ENCODE data around the gene CFAP157.
A peak's percentile ranks its signal among the peaks of the same experiment; 100 is the strongest.

The CFAP157 gene

DNA sequence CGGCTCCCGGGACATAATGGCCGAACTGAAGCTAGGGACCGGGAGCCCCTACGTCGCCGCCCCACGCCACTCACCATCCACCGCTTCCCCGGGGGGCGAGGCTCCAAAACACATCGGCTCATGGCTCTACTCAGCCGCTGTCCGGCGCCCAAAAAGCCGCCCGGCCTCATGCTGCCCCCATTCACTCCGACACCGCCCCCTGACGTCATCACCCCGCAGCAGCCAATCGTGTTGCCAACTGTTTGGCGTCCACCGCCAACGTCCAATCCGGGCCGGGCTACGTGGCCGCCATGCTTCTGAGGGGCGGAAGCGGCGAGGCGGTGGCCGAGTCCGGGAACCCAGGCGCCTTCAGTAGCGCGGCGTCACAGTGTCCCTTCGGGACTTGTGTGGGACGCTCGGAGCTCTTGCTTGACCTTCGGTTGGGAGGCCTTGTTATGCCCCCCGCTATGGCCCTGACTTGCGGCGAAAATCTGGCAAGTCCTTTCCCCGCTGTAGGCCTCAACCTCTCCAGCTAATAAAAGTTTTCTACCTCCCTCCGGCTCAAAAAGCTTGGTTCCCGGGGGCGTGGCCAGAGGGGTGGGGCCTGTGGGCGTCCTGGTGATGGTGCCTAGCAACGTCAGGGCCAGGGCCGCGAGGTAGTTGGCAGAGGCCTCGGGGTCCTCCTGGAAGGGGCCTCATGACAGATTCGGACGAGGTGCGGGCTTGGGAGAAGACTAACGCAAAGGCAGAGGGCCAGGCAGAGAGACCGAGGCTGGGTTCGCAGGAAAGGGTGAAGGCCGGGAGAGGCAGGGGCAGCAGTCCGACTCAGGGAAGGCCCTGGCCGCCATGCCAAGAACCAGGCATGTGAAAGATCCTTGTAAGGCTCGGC lies 8.9 kb downstream of the CFAP157 start, which contains the start of the genes PTRH1 and TTC16:
Gene PTRH1, minus strand, starts transcription at position 194 of the 868 bp plus-strand sequence. Its CDS starts 24 bp downstream, at position 170.
Gene TTC16, plus strand, starts transcription at position 610 of the 868 bp plus-strand sequence. Its CDS starts 67 bp downstream, at position 677.
- peak; percentile 96 for DNase-seq (ENCODE audit: low read depth)

GRCh38 chr9:127716412-127716811 lies 9.6 kb downstream of the CFAP157 start:
- DNase-seq (ENCODE audit: low read depth) = no peak

GRCh38 chr9:127717766-127718165 lies 11.0 kb downstream of the CFAP157 start:
- DNase-seq (ENCODE audit: low read depth) = no peak

GRCh38 chr9:127720031-127720864 lies 13.5 kb downstream of the CFAP157 start:
- no peak for DNase-seq (ENCODE audit: low read depth)

DNA sequence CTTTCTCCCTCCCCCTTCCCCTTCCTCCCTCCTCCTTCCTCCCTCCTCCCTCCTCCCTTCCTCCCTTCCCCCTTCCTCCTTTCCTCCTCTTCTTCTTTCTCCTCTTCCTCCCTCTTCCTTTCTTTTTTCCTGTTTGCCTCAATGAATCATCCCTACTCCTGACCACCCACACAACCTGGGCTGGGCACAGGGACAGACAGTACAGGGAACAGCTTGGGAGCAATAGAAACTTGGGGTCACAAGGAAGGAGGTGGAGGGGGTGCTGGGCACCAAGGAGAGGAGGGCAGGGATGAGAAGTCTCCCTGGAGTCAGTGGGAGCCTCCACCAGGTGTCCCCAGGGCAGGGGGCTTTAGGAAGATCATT lies 14.1 kb downstream of the CFAP157 start:
- no peak for DNase-seq (ENCODE audit: low read depth)

- DNase-seq (ENCODE audit: low read depth) = no peak
Measured at GRCh38 chr9:127721391-127721821, 14.6 kb downstream of the CFAP157 start.

GRCh38 chr9:127722055-127722745 lies 15.4 kb downstream of the CFAP157 start:
- no peak for DNase-seq (ENCODE audit: low read depth)

GRCh38 chr9:127723013-127723412 lies 16.2 kb downstream of the CFAP157 start:
- DNase-seq (ENCODE audit: low read depth) = no peak

DNA sequence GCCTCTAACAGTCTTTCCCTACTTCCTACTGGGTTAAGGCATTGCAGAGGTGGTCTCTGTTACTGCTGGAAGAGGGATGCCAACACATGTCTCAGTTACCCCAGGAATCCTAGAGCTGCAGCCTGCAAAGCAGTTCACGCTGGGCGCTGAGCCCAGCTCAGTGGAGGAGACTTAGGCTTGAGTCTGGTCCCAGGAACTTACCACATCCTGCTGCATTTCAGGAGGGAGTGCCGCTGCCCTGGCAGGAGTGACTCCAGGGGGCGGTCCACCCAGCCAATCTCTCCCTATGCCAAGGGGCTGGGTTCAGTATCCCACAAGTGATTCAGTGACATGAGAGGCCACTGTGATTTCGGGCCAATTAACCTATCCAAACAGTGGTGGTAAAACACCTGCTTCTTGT lies 16.7 kb downstream of the CFAP157 start:
- DNase-seq (ENCODE audit: low read depth) = no peak

DNA sequence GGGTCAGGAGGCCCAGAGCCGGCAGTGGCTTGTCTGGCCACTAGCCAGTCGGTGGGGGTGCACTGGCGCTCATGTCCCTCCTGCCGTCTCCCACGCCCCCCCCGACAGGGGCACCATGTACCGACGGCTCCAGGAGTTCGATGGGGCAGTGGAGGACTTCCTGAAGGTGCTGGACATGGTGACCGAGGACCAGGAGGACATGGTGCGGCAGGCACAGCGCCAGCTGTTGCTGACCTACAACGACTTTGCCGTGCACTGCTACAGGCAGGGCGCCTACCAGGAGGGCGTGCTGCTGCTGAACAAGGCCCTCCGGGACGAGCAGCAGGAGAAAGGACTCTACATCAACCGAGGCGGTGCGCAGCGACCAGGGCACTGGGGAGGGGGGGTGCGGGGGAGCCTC lies 17.2 kb downstream of the CFAP157 start:
- no peak for DNase-seq (ENCODE audit: low read depth)

- no peak for DNase-seq (ENCODE audit: low read depth)
Measured at GRCh38 chr9:127726871-127727270, 20.1 kb downstream of the CFAP157 start.

GRCh38 chr9:127728808-127729207 lies 22.0 kb downstream of the CFAP157 start:
- no peak for DNase-seq (ENCODE audit: low read depth)

- DNase-seq (ENCODE audit: low read depth) = no peak
Measured at GRCh38 chr9:127729522-127730256, 22.9 kb downstream of the CFAP157 start.

DNA sequence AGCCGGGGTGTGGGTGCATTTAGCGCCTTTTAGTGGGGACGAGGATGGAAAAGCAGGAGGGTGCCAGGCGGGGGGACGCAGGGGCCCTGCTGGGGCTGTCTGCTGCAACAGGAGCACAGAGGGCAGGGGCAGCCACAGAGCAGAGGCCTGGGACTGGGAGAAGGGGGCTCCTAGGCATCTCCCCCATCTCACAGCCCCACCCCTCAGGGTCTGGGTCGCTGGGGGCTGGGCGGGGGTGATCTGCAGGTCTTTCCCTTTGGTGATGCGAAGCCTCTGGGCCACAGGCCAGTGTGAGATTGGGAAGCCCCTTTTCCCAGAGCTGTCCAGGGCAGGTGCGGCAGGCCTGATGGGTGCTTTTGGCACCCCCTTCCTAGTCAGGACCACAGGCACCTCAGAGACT lies 23.5 kb downstream of the CFAP157 start:
- no peak for DNase-seq (ENCODE audit: low read depth)

DNA sequence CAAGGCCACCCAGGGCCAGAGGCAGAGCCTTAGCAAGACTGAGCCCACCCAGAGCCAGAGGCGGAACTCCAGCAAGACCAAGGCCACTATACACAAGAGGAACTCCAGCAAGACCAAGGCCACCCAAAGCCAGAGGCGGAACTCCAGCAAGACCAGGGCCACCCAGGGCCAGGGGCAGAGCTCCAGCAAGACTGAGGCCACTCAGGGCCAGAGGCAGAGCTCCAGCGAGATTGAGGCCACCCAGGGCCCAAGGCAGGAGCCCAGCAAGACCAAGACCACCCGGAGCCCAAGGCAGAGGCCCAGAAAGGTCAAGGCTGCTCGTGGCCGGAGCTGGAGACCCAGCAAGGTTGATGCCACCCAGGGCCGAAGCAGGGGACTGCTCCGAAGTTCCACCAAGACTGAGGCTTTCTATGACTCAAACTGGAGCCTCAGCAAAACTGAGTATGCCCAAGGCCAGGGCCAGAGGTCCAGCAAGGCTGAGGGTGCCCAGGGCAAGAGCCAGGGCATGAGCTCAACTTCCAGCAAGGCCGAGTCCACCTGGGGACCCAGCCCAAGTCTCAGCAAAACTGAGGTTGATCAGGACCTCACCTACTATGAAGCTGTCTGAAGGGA lies 24.1 kb downstream of the CFAP157 start:
- DNase-seq (ENCODE audit: low read depth) = no peak

DNA sequence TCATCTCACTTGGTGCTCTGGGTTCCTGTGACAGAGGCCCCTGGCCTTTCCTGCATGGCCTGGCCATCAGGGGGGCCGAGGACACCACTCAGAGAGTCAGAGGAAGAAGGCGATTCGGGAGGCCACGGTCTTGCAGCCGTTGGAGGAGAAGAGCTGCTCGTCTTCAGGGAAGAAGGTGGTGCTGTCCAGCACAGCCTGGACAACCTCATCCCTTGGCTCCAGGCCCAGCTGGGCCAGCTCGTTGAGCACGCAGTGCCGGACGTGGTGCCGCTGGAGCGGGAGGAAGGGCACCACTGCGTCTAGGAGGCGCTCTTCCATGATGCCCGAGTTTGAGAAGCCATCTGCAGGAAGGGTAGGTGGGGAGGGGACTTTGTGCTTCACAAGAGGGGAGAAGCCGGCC lies 25.1 kb downstream of the CFAP157 start:
- no peak for DNase-seq (ENCODE audit: low read depth)

DNA sequence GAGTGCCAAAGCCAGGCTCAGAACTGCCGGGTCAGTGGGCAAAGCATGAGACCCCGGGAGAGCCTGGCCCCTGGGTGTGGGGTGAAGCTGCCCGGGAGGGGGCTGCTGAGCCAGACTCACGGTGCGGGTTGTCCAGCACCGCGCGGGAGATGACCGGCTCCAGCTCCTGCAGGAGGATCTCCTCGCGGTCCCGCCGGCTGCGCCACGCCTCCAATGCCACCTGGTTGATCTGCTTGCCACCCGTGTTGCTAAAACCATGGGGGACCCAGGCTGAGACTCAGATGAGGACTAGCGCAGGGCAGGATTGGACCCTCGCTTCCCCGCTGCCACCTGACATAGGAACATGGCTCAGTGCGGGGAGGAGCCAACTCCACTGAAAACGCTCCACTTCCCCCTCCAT lies 25.7 kb downstream of the CFAP157 start:
- no peak for DNase-seq (ENCODE audit: low read depth)

DNA sequence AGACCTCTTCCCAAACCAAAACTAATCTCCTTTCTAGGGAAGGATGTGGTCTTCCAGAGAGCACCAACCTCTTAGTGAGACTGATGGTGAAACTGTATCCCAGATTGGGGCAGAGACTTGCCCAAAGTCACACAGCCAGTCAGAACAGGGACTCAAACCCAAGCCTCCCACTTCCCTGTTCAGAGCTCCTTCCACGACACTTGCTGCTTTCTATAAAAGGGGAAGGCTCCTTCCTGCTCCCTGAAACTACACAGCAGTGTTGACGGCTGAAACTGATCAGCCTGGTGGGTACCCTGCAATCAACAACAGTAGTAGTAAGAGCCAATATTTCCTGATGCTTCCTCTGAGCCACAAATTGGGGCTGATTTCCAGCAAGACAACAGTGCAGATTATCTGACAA lies 26.8 kb downstream of the CFAP157 start:
- DNase-seq (ENCODE audit: low read depth) = no peak

DNA sequence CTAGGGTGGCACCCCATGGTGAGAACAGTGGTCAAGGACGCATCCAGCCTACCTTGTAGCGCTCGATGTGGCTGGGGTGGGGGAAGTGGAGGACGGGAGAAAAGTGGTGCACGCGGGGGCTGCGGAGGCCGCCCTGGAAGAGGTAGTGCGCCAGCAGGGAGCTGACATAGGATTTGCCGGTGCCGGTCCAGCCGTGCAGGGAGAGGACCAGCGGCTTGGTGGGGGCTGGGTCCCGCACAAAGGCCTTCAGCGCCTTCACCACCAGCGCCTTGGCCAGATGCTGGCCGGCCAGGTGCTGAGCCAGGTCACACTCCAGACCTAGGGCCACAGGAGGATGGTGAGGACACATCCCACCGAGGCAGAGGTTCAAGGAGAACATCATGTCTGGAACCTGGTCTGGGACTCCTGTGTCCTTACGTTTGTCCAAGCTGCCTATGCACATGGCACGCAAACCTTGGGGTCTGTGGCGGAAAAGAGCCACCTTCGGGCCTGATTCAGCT lies 27.5 kb downstream of the CFAP157 start:
- DNase-seq (ENCODE audit: low read depth) = no peak

- peak; percentile 99 for DNase-seq (ENCODE audit: low read depth)
Measured at GRCh38 chr9:127734747-127735529, 28.1 kb downstream of the CFAP157 start, which contains the start of gene TOR2A. Gene TOR2A (minus strand): TSS chr9:127735294. CDS start chr9:127735270, 24 bp downstream.
